Bladder microvascular endothelial cell (primary cell): ENCODE measurements around the gene POLG2. TPM values are rescaled to one million over a fixed set of nuclear protein-coding genes. Genes with fewer than 3 reads are reported as not detected.

ENCODE experiments used
- total RNA-seq: library from RNA; depleted of rRNA; stranded (reverse); fragments of >200 nt; gene quantifications from 2 replicates; pipeline ENCODE4 v1.2.3, GENCODE V29; 2014

Gene POLG2
- total RNA-seq: 6.6 and 12.5 TPM in 2 replicates

GRCh38 chr17:64496786-64497564 lies at the start of gene POLG2:
POLG2 (minus strand) TSS chr17:64497054; CDS start chr17:64496968, 86 bp downstream.

GRCh38 chr17:64506576-64507412 lies 9.9 kb upstream of the POLG2 start, which contains the start of gene CEP95:
CEP95 (plus strand) TSS chr17:64506977; CDS start chr17:64507098, 121 bp downstream.

DNA sequence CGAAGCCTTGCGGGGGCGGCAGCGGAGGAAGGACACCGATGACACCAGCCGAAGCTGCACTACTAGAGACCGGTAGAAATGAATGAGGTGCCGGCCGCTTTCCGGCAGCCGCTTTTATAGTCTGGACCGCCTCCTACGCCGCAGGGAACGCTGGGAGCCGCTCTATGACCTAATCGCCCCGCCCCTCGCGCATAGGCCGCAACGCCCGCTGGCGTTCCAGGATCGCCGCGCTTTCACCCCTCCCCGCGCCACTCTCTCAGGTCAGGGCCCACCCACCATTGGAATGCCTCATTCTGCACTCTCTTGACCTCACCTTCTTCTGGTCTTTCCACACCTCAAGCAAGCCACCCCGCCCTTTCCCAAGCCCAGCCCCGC lies 9.3 kb upstream of the POLG2 start, which contains the start of gene DDX5:
Gene DDX5 (minus strand): TSS at position 89 of the 375 bp plus-strand sequence. CDS start 170 bp downstream, outside the sequence.

DNA sequence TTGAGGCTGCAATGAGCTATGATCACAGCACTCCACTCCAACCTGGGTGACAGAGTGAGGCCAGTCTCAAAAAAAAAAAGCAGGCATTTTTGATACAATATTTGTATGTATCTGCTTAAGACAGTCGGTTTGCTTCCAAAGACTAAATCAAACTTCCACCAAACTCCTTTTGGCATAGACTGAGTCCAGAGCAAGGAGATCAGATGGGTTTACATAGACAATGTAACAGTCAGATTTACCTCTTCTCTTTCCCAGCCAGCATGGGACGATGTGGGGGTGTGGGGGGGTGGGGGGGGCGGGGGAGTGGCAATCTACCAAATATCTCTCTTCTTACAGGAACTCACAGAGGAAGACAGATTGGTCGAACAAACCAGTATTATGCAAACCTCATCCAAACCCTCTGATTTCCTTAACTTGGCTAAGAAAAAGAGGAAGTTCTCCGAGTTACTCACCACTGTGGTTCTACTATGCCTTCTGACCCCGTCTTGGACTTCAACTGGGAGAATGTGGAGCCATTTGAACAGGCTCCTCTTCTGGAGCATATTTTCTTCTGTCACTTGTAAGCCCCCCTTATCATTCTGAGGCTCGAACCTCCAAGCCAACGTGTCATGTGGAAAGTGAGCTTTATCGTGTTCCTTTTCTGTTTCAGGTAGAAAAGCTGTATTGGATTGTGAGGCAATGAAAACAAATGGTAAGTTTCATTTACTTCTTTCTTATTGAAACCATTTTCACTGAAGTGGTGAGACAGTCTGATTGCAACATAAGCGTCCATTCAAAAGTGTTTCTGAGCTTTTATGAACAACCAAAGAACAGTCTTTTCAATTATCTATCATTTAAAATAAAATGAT lies 48.0 kb downstream of the POLG2 start, which contains the start of gene MILR1:
Gene MILR1 (plus strand): TSS at position 451 of the 848 bp plus-strand sequence. CDS start 54 bp downstream, at position 505.

Other genes with a start within 250 kb of the POLG2 start
- gene TEX2, start 233.8 kb downstream of the POLG2 start, total RNA-seq: 15.4 and 44.4 TPM in 2 replicates
- gene PECAM1, start 106.2 kb downstream of the POLG2 start, total RNA-seq: 628 and 791 TPM in 2 replicates
- 1.5 and 3.5 TPM in 2 replicates for gene MILR1, start 47.9 kb downstream of the POLG2 start, total RNA-seq
- 417 and 1,044 TPM in 2 replicates for gene DDX5, start 9.2 kb upstream of the POLG2 start, total RNA-seq
- 18.5 and 29.3 TPM in 2 replicates for gene CEP95, start 9.9 kb upstream of the POLG2 start, total RNA-seq
- 58.9 and 218 TPM in 2 replicates for gene SMURF2, start 165.3 kb upstream of the POLG2 start, total RNA-seq